NB4 (cell line): ENCODE results near the gene LTBP2.
A peak's percentile ranks its signal among the peaks of the same experiment; 100 is the strongest.

Experiments
- DNase-seq: peaks from one replicate; pipeline ENCODE4 v3.0.0; 2010; ENCODE audit warnings: low read depth
- H3K4me3 ChIP-seq: one replicate; pipeline ENCODE4 v1.5.1; 2011; ENCODE audit warnings: mild to moderate bottlenecking, low read depth, low read length, moderate library complexity
- CTCF ChIP-seq: IDR thresholded peaks from one replicate; pipeline ENCODE4 v1.5.1; 2012; ENCODE audit warnings: low read depth, low read length
- MAX ChIP-seq: IDR thresholded peaks from 2 replicates; pipeline ENCODE4 v1.6.1; 2011; ENCODE audit warnings: low read depth, low read length
- MYC ChIP-seq: IDR thresholded peaks from 2 replicates; pipeline ENCODE4 v1.6.1; 2011; ENCODE audit warnings: low read depth, low read length
- POLR2A ChIP-seq: IDR thresholded peaks from 2 replicates; pipeline ENCODE4 v1.6.1; 2011; ENCODE audit warnings: mild to moderate bottlenecking; ENCODE audit not compliant: insufficient read length; ENCODE audit errors: extremely low read depth

Gene LTBP2

GRCh38 chr14:74622257-74622656 lies 10.2 kb upstream of the LTBP2 start:
- TF ChIP-seq CTCF (no peak), MAX (no peak), MYC (no peak), POLR2A (no peak)
- H3K4me3 ChIP-seq, result no peak overlapping the region
- no peak for DNase-seq

- TF ChIP-seq POLR2A (no peak), MAX (no peak), MYC (no peak)
- DNase-seq, result no peak
- H3K4me3 ChIP-seq, result no peak overlapping the region
Measured at GRCh38 chr14:74621556-74621955, 9.5 kb upstream of the LTBP2 start.

- TF ChIP-seq POLR2A (no peak), MAX (no peak), CTCF (no peak), MYC (no peak)
- H3K4me3 ChIP-seq, result no peak overlapping the region
- no peak for DNase-seq
Measured at GRCh38 chr14:74620923-74621322, 8.9 kb upstream of the LTBP2 start.

GRCh38 chr14:74620497-74620921 lies 8.5 kb upstream of the LTBP2 start:
- DNase-seq, result peak; percentile 91
- TF ChIP-seq MYC, result no peak; the same call in 1 of the 2 replicates
- no peak for TF ChIP-seq POLR2A
- no peak for TF ChIP-seq MAX
- no peak for TF ChIP-seq CTCF
- H3K4me3 ChIP-seq, result no peak overlapping the region

- TF ChIP-seq CTCF (no peak), MYC (peak; percentile 28; the same call in 1 of the 2 replicates), MAX (0 out of 2 replicates have a peak, but pooled peaks have one; percentile 3), POLR2A (no peak)
- DNase-seq, result peak; percentile 79
- no peak overlapping the region for H3K4me3 ChIP-seq
Measured at GRCh38 chr14:74619672-74620131, 7.7 kb upstream of the LTBP2 start.

- DNase-seq, result peak; percentile 80
- TF ChIP-seq CTCF (no peak), MYC (no peak), POLR2A (no peak), MAX (no peak)
- H3K4me3 ChIP-seq, result no peak overlapping the region
Measured at GRCh38 chr14:74618078-74618952, 6.3 kb upstream of the LTBP2 start.
